Measurements from ENCODE around the gene VDR. TPM values are rescaled to one million over a fixed set of nuclear protein-coding genes. Genes with fewer than 3 reads are reported as not detected.

VDR gene
- total RNA-seq = 0.26 and 0.67 TPM in 2 replicates

- DNase-seq (ENCODE audit: low read depth, low spot score) = no peak
Observed at GRCh38 chr12:47904713-47905709, at the start of gene VDR. Gene VDR, minus strand, starts transcription at chr12:47904994. Its CDS starts 25,881 bp downstream, at chr12:47879113.

- DNase-seq (ENCODE audit: low read depth, low spot score) = no peak
Observed at GRCh38 chr12:47954058-47954457, 49.3 kb upstream of the VDR start.

- no peak for DNase-seq (ENCODE audit: low read depth, low spot score)
Observed at GRCh38 chr12:47950856-47951468, 46.2 kb upstream of the VDR start.

GRCh38 chr12:47949441-47950341 is 44.9 kb upstream of the VDR start:
- DNase-seq (ENCODE audit: low read depth, low spot score) = peak; percentile 11

GRCh38 chr12:47947341-47947740 is 42.5 kb upstream of the VDR start:
- no peak for DNase-seq (ENCODE audit: low read depth, low spot score)

GRCh38 chr12:47946413-47947323 is 41.9 kb upstream of the VDR start:
- no peak for DNase-seq (ENCODE audit: low read depth, low spot score)

- DNase-seq (ENCODE audit: low read depth, low spot score) = no peak
Observed at GRCh38 chr12:47945341-47945728, 40.5 kb upstream of the VDR start.

- no peak for DNase-seq (ENCODE audit: low read depth, low spot score)
Observed at GRCh38 chr12:47944685-47945340, 40.0 kb upstream of the VDR start.

GRCh38 chr12:47943623-47944340 is 39.0 kb upstream of the VDR start:
- no peak for DNase-seq (ENCODE audit: low read depth, low spot score)

GRCh38 chr12:47942614-47943225 is 37.9 kb upstream of the VDR start:
- no peak for DNase-seq (ENCODE audit: low read depth, low spot score)

- no peak for DNase-seq (ENCODE audit: low read depth, low spot score)
Observed at GRCh38 chr12:47941871-47942613, 37.2 kb upstream of the VDR start.

- DNase-seq (ENCODE audit: low read depth, low spot score) = no peak
Observed at GRCh38 chr12:47941475-47941780, 36.6 kb upstream of the VDR start.

GRCh38 chr12:47940773-47941474 is 36.1 kb upstream of the VDR start:
- no peak for DNase-seq (ENCODE audit: low read depth, low spot score)

GRCh38 chr12:47939009-47939601 is 34.3 kb upstream of the VDR start:
- no peak for DNase-seq (ENCODE audit: low read depth, low spot score)

GRCh38 chr12:47938594-47938993 is 33.8 kb upstream of the VDR start:
- DNase-seq (ENCODE audit: low read depth, low spot score) = no peak

- no peak for DNase-seq (ENCODE audit: low read depth, low spot score)
Observed at GRCh38 chr12:47938093-47938492, 33.3 kb upstream of the VDR start.

- no peak for DNase-seq (ENCODE audit: low read depth, low spot score)
Observed at GRCh38 chr12:47935184-47935583, 30.4 kb upstream of the VDR start.

Data from pulmonary artery endothelial cell (primary cell).